ENCODE results near the gene CHRNA5.

DNA sequence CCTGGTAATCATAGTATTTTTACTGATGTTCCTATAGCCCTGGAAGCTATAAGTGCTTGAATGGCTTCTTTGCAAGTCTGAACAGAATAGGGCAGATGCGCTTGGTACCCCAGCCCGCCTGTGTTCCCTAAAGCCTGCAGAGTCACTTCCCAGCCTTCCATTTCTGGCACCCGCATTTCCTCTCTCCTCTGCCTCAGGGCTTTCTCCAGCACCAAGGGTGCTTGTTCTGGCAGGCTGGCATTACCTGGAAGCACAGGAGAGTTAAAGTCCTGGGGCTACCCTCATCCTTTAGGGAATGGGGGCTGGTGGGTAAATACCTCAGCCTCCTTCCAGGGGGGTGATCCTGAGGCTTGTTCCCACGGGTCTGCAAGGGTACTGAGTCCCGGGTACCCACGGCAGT is 62.9 kb downstream of the CHRNA5 start:
- TF ChIP-seq, protein P1, sequence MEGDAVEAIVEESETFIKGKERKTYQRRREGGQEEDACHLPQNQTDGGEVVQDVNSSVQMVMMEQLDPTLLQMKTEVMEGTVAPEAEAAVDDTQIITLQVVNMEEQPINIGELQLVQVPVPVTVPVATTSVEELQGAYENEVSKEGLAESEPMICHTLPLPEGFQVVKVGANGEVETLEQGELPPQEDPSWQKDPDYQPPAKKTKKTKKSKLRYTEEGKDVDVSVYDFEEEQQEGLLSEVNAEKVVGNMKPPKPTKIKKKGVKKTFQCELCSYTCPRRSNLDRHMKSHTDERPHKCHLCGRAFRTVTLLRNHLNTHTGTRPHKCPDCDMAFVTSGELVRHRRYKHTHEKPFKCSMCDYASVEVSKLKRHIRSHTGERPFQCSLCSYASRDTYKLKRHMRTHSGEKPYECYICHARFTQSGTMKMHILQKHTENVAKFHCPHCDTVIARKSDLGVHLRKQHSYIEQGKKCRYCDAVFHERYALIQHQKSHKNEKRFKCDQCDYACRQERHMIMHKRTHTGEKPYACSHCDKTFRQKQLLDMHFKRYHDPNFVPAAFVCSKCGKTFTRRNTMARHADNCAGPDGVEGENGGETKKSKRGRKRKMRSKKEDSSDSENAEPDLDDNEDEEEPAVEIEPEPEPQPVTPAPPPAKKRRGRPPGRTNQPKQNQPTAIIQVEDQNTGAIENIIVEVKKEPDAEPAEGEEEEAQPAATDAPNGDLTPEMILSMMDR (IDR thresholded peaks at IDR 0.05; ENCODE audit: low read depth, low read length): no peak
- no peak for TF ChIP-seq EZH2phosphoT487 (IDR thresholded peaks at IDR 0.05; ENCODE audit: low read depth)
